BLaER1 (cell line): Measurements from ENCODE around the gene WDR83.

Experiments used
- H3K27ac ChIP-seq: shearing (Covaris generic); formaldehyde crosslinking; 2 replicates; pipeline ENCODE4 v1.8.1; 2022
- H3K27me3 ChIP-seq: shearing (Covaris generic); formaldehyde crosslinking; 2 replicates; pipeline ENCODE4 v1.8.1; 2022
- H3K36me3 ChIP-seq: shearing (Covaris generic); formaldehyde crosslinking; 2 replicates; pipeline ENCODE4 v1.8.1; 2022
- H3K4me1 ChIP-seq: shearing (Covaris generic); formaldehyde crosslinking; 2 replicates; pipeline ENCODE4 v1.8.1; 2022
- H3K4me2 ChIP-seq: shearing (Covaris generic); formaldehyde crosslinking; 2 replicates; pipeline ENCODE4 v1.8.1; 2022
- H3K4me3 ChIP-seq: shearing (Covaris generic); formaldehyde crosslinking; 2 replicates; pipeline ENCODE4 v1.8.1; 2022
- H3K9ac ChIP-seq: shearing (Covaris generic); formaldehyde crosslinking; 2 replicates; pipeline ENCODE4 v1.8.1; 2022
- H3K9me3 ChIP-seq: shearing (Covaris generic); formaldehyde crosslinking; 2 replicates; pipeline ENCODE4 v1.8.1; 2022
- H4K20me1 ChIP-seq: shearing (Covaris generic); formaldehyde crosslinking; 2 replicates; pipeline ENCODE4 v1.8.1; 2022
- Cebpa-rat ChIP-seq: shearing (Covaris generic); IDR thresholded peaks from 2 replicates; pipeline ENCODE4 v1.8.1; 2022

The WDR83 gene

GRCh38 chr19:12722566-12723380, 56.2 kb downstream of the WDR83 start:
- Histone ChIP-seq H4K20me1 (peaks cover 41% of the 10 kb centered on the region), H3K27ac (peak overlapping the region; percentile 99), H3K4me1 (peaks cover 36% of the 10 kb centered on the region), H3K36me3 (peaks cover 39% of the 10 kb centered on the region), H3K4me2 (peak overlapping the region; percentile 94), H3K9ac (peak overlapping the region; percentile 98), H3K4me3 (peak overlapping the region; percentile 82), H3K27me3 (no peaks in the 10 kb centered on the region), H3K9me3 (no peaks in the 10 kb centered on the region)
- TF ChIP-seq Cebpa-rat = peak; percentile 9; the same call in 1 of the 2 replicates

DNA sequence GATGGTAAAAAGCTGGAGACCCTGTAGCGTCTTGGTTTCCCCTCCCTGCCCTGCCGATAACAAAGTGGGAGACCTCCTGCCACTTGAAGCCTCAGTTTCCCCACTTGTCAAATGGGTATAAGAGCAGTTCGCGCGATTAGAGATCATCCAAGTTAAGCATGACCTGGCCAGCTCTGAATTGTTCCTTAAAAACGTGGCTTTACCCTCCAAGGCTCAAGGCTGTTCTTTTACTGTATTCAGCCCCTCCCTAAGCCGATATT, 56.7 kb downstream of the WDR83 start:
- Histone ChIP-seq H3K36me3 (peaks cover 39% of the 10 kb centered on the region), H3K9ac (peak overlapping the region; percentile 98), H3K27ac (peak overlapping the region; percentile 99), H3K9me3 (no peaks in the 10 kb centered on the region), H4K20me1 (peaks cover 36% of the 10 kb centered on the region), H3K4me3 (peak overlapping the region; percentile 82), H3K4me1 (peaks cover 30% of the 10 kb centered on the region), H3K4me2 (peak overlapping the region; percentile 94), H3K27me3 (no peaks in the 10 kb centered on the region)
- no peak for TF ChIP-seq Cebpa-rat

DNA sequence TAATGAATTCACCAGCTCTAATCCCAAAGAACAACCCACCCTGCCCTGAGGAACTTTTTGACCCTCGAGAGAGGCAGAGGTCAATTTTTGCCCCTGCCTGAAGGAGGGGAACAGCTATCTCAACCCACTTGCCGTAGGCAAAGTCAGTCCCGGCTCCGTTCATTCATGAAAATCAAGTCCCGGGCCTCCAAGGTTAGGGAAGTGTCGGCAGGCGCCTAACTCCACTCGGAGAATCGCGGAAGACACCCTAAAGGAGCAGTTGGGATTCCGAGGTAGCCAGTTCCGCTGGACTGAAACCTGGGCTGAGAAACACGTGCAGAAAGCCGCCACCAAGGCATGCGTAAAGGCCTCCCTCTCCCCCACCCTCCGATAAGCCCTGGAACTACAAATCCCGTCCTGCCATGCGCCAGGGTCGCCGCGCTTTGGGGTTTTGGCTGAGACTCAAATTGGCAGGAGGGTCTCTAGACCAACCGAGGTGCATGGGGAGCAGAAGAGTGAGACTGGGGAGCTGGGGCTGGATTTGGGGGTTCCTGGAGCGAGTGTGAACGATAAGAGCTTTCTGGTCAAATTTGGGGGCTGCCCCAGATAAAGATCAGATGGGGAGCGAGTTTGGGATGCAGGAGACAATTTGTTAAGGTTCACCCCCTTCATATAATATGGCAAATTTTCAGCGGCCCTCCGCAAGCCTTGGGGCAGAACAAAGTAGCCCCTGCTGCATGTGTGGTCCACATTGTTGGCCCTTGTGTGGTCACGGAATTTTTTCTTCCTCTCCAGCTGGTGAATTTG, 57.2 kb downstream of the WDR83 start, which contains the start of gene TNPO2:
TSS of gene TNPO2 (minus strand) at position 292 of the 786 bp plus-strand sequence. CDS start 2,955 bp downstream, outside the sequence.
- H3K9ac ChIP-seq = peak within 1 kb of the TSS; percentile 98
- peak within 1 kb of the TSS; percentile 94 for H3K4me2 ChIP-seq
- peaks cover 39% of the 10 kb centered on the region for H3K36me3 ChIP-seq
- TF ChIP-seq Cebpa-rat = no peak
- H3K4me1 ChIP-seq = peaks cover 26% of the 10 kb centered on the region
- peak within 1 kb of the TSS; percentile 99 for H3K27ac ChIP-seq
- H3K9me3 ChIP-seq = no peaks in the 10 kb centered on the region
- H4K20me1 ChIP-seq = peaks cover 34% of the 10 kb centered on the region
- H3K27me3 ChIP-seq = no peaks in the 10 kb centered on the region
- peak within 1 kb of the TSS; percentile 82 for H3K4me3 ChIP-seq
